Lower leg skin (tissue), 4 donors: Measurements from ENCODE around the gene PARN. TPM values are rescaled to one million over a fixed set of nuclear protein-coding genes. Genes with fewer than 3 reads are reported as not detected.
A peak's percentile ranks its signal among the peaks of the same experiment; 100 is the strongest.

Source experiments
- DNase-seq, 2 donors: peaks; one replicate each; pipeline ENCODE4 v3.0.0-alpha.2; 2019; ENCODE audit warnings: low spot score in 2 of 2
- H3K4me3 ChIP-seq: fragments of 200-600 bp; sonication (generic); 2 replicates; pipeline ENCODE4 v1.5.1; 2017; ENCODE audit warnings: mild to moderate bottlenecking, low read depth; ENCODE audit not compliant: poor library complexity, severe bottlenecking
- POLR2A ChIP-seq, 2 donors: fragments of 450-650 bp; IDR thresholded peaks; one replicate each; pipeline ENCODE4 v1.6.1; 2016 to 2017; ENCODE audit warnings: antibody characterized with exemption in 2 of 2, mild to moderate bottlenecking in 1 of 2, moderate library complexity in 1 of 2
- WGBS, 2 donors: methylation state at CpG; one replicate each; pipeline ENCODE4 v1.1.5; 2018; 5-methylcytosine and 5-hydroxymethylcytosine counted together
- intact Hi-C: fragments of 100-400 bp; cut with DNase I; formaldehyde crosslinking; loops from one replicate; pipeline ENCODE4 v1.15.0; 2023; ENCODE audit warnings: low total_unique reads
- total RNA-seq, 4 donors: library from RNA; depleted of rRNA; stranded (reverse); fragments of >200 nt; gene quantifications; one replicate each; pipeline ENCODE4 v1.1.0, GENCODE V29; 2016
- TF ChIP-seq, protein P1 (sequence below), 3 donors: fragments of 450-650 bp; IDR thresholded peaks; one replicate each; pipeline ENCODE4 v1.5.1; 2016; ENCODE audit warnings: antibody characterized with exemption in 3 of 3, mild to moderate bottlenecking in 3 of 3, moderate library complexity in 2 of 3

Gene PARN
- total RNA-seq, 4 donors from 2014 or later = 23.4 to 28.7 (median 25.4) TPM

DNA sequence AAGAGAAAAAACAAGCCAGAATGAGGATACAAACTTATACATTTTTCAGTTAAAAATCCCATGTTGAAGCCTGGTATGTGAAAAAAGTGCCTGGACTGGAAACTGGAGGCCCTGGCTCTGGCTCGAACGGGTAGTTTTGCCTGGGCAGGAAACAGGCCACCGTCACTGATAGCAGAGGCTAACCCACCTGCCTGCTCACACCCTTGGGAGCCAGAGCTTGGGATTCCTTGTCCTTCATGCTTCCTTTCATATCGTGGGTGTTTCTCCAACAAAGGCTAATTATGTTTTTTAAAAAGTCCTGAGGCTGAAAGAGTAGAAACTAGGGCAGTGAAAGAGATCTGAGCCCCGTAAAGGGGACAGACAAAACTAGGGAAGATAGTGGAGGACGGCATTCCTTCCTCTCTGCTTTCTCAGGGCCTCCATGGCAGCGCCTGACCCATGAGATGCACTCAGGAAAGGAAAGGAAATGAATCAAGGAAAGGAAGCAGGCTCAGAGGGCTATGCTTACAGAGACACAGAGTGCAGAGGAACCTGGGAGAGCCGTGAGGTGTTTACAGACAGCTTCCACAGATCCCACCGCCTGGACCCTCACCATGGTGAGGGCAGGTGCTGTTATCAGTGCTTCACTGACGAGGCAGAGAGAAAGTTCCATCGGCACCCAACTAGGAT, 138.1 kb downstream of the PARN start:
- intact Hi-C loops = no loop called here
- TF ChIP-seq, protein P1, sequence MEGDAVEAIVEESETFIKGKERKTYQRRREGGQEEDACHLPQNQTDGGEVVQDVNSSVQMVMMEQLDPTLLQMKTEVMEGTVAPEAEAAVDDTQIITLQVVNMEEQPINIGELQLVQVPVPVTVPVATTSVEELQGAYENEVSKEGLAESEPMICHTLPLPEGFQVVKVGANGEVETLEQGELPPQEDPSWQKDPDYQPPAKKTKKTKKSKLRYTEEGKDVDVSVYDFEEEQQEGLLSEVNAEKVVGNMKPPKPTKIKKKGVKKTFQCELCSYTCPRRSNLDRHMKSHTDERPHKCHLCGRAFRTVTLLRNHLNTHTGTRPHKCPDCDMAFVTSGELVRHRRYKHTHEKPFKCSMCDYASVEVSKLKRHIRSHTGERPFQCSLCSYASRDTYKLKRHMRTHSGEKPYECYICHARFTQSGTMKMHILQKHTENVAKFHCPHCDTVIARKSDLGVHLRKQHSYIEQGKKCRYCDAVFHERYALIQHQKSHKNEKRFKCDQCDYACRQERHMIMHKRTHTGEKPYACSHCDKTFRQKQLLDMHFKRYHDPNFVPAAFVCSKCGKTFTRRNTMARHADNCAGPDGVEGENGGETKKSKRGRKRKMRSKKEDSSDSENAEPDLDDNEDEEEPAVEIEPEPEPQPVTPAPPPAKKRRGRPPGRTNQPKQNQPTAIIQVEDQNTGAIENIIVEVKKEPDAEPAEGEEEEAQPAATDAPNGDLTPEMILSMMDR (IDR thresholded peaks at IDR 0.05) = no peak
- WGBS, 2 donors = 70 to 77% methylated on average over 11 of the region's 11 CpGs
- DNase-seq = no peak
- H3K4me3 ChIP-seq = no peak overlapping the region

DNA sequence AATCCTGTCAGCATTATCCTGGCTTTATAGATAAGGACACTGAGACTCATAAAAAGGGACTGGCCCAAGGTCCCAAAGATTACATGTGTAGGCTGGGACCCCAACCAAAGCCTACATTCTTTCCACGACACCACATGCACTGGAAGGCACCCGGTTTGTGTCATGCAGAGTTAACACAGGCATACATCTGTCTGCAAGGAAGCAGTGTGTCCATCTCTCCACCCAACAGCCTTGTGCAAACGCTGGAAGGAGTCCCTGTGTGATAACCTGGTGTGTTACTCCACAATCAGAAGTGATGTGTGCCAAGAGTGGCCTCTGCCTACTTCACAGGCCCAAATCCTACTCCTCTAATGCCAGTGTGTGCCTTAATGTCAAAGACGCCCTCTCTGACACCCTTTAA, 139.8 kb downstream of the PARN start:
- TF ChIP-seq POLR2A (IDR thresholded peaks at IDR 0.05) = no peak
- TF ChIP-seq, protein P1 (IDR thresholded peaks at IDR 0.05) = no peak
- intact Hi-C loops = no loop called here
- no peak overlapping the region for H3K4me3 ChIP-seq
- no peak for DNase-seq
- 91 to 93% methylated on average over 4 of the region's 4 CpGs for WGBS, 2 donors

DNA sequence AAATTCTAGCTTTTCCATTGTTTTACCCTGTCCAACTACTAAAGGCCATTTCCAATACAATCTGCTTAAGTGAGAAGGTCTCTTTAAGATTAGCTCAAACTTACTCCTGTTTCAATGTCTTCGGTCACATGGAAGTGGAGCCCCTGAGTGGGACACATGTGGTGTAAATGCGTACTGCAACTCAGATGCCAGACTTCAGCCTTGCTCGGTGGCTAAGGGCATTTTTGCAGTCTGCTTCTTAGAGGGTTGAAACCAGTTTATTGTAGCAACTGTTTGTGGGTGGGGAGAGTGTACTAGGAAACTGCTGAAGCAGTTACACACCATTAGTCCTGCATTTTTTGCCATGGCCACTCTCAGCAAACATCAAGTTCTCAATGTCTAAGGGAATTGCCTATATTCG, 140.6 kb downstream of the PARN start:
- TF ChIP-seq, protein P1 (IDR thresholded peaks at IDR 0.05) = no peak
- intact Hi-C loops = no loop called here
- DNase-seq = no peak
- H3K4me3 ChIP-seq = no peak overlapping the region
- 65 to 75% methylated on average over 4 of the region's 4 CpGs for WGBS, 2 donors

DNA sequence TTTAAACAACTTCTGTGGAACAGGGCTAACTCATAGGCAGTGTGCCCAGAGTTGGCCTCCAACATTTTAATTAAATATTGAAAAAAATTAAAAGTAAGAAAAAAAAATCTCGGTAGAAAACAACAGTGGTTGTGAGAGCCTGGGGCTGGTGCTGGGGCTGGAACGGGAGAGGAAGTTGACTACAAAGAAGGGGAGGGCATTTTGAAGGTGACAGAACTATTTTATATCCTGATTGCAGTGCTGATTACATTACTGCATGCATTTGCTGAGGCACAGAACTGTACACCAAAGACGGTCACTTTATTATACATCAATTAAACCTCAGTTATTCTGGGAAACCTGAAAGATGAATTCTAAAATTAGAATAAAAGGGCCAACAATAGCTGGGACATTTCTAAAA, 142.5 kb downstream of the PARN start:
- DNase-seq = no peak
- no peak overlapping the region for H3K4me3 ChIP-seq
- intact Hi-C loops = no loop called here

DNA sequence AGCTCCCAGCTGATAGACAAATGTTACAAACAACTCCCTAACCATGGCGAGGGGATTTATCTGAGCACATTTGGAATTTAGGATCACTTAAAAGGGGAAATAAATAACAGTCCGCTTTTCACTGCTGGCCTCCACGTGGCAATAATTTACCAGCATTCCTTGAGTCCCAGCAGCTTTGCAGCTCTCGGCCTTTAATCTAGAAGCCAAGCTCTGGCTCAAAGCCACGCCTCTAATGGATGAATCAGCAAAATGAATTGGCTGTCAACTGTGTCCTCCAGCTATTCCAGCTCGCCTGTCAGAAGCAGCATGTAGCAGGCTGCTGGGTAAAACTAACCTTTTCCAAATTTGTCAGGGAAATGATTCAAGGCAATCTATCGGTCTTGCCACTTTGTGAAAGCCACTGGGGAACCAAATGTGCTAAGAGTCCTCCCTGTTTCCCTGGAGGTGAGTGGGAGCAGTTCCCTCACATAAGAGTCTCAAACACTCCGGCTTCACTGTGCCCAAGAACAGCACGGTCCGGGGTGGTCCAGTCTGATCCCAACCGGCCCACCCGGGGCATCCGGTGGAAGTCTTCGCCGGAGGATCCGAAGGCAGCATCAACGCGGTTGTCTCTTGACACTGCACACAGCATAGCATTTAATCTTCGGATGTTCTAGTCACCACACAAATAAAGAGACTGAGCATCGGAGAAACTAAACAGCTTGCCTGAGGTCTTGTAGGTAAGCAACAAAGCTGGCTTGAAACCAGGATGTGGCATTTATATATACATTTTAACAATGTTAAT, 143.3 kb downstream of the PARN start:
- intact Hi-C loops = no loop called here
- TF ChIP-seq, protein P1 (IDR thresholded peaks at IDR 0.05) = no peak
- no peak for TF ChIP-seq POLR2A (IDR thresholded peaks at IDR 0.05)
- DNase-seq = peak; percentile 91 to 95
- H3K4me3 ChIP-seq = no peak overlapping the region
- WGBS, 2 donors = 13% methylated on average over 20 of the region's 20 CpGs

More for the DNA sequence above, 142.5 kb downstream of the PARN start:
- WGBS, 2 donors = 4 to 8% methylated on average over 3 of the region's 3 CpGs
- TF ChIP-seq, protein P1 (IDR thresholded peaks at IDR 0.05) = no peak
- no peak for TF ChIP-seq POLR2A (IDR thresholded peaks at IDR 0.05)
